ENCODE results near the gene OLFM3.

DNA sequence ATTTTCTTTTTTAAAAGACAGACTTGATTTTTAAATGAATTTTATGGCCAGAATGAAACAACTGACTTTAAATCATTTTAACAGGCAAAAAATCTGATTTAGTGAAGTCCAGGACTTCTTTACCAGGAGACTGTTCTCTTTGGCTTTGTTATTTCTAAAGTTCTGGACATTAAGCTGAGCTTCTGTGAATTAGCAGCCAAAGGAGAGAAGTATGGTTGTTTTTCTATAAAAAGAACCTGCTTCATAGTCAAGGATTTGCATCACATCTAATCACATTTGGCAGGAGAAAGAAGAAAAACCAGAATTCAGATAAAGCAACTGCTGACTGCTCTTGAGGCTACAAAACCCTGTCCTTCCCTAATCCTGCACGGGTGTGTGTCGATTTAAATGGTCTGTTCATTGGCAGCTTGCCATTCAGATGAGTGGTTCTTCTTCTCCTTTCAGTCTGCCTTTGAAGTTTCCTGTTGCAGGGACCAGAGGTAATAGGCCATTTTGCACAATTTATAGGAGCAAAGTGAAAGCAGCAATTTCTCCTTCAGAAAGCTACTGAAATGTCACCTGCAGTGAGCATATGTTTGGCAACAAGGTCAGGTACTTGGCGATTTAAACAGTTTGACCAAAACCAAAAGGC, 215.4 kb downstream of the OLFM3 start:
- TF ChIP-seq HDGF (IDR thresholded peaks at IDR 0.05; ENCODE audit: borderline replicate concordance) (no peak), SP1 (IDR thresholded peaks at IDR 0.05) (no peak), FOXK2 (IDR thresholded peaks at IDR 0.05) (no peak), BHLHE40 (IDR thresholded peaks at IDR 0.05; ENCODE audit: borderline replicate concordance) (no peak), FOXM1 (IDR thresholded peaks at IDR 0.05; ENCODE audit: borderline replicate concordance) (no peak), TARDBP (IDR thresholded peaks at IDR 0.05) (no peak), LEF1 (IDR thresholded peaks at IDR 0.05; ENCODE audit: borderline replicate concordance) (no peak), FOXA1 (IDR thresholded peaks at IDR 0.05) (no peak), SUZ12 (IDR thresholded peaks at IDR 0.05) (no peak), ARNT (IDR thresholded peaks at IDR 0.05) (no peak), CTBP1 (IDR thresholded peaks at IDR 0.05; ENCODE audit: borderline replicate concordance) (no peak), NFRKB (IDR thresholded peaks at IDR 0.05) (no peak), ELF4 (IDR thresholded peaks at IDR 0.05) (no peak)
- TF ChIP-seq, protein P1, sequence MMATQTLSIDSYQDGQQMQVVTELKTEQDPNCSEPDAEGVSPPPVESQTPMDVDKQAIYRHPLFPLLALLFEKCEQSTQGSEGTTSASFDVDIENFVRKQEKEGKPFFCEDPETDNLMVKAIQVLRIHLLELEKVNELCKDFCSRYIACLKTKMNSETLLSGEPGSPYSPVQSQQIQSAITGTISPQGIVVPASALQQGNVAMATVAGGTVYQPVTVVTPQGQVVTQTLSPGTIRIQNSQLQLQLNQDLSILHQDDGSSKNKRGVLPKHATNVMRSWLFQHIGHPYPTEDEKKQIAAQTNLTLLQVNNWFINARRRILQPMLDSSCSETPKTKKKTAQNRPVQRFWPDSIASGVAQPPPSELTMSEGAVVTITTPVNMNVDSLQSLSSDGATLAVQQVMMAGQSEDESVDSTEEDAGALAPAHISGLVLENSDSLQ (IDR thresholded peaks at IDR 0.05): no peak

Data from HEK293T (cell line).